ENCODE results near the gene CREB5.

CREB5 gene

DNA sequence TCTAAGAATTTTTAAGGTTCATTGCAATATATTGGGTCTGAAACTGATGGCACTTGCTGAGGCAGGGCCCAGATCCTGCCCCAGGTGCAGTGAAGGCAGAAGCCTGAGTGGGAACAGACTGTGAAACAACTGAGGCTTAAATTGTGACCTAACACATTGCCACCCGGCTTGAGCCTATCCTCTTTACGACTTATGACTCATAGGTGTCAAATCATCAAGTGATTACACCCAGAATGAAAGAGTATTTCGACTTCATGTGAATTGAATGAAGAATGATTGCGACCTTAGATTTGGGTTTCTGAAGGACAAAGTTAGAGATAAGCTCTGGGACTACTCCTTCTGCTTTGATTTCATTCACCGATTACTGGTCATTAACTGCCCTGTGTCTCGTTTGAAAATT, 200.9 kb downstream of the CREB5 start:
- DNase-seq (ENCODE audit: low read depth): no peak

GRCh38 chr7:28615091-28615490, 202.8 kb downstream of the CREB5 start:
- no peak for DNase-seq (ENCODE audit: low read depth)

DNA sequence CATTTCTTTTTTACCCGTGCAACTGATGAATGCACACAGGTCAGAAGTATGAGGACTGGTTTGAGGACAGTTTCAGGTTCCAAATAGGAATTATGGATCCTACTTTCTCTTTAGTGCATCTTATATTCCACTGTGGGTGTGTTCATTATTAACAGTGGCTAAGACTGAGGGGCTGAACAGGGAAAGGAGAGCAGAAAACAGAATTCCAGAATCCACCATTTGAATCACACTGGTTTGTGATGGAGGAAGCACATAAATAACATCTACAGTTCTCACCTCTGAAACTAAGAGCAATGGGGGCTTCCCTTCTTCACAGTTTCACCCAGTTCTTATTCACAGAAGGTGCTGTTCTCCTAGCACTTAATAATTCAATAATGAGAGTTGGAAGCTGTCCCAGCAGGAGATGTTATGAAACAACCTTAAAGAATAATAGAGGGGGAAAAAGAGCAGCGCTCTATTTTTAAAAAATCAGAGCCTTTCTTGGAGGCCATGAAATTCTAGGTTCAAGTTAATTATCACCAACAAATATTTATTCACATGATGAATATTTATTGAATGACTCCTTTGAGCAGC, 205.1 kb downstream of the CREB5 start:
- no peak for DNase-seq (ENCODE audit: low read depth)

DNA sequence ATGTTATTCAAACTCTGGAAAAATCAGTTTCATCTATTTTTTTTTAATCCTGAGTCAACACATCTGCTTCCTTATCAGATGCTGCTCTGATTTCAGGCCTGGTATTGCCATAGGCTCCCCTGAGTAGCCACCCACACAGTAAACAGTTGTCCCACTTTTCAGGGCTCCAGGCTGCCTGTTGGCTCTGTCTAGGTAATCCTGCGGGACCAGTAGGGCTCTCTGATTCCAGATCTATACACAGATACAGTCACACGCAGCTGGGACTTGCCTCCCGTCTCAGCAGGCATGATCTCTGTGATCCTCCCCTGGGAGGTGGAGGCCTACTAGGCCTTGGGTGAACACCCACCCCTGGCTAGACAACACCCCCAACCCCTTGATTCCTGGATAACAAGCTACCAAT, 206.1 kb downstream of the CREB5 start:
- no peak for DNase-seq (ENCODE audit: low read depth)

DNA sequence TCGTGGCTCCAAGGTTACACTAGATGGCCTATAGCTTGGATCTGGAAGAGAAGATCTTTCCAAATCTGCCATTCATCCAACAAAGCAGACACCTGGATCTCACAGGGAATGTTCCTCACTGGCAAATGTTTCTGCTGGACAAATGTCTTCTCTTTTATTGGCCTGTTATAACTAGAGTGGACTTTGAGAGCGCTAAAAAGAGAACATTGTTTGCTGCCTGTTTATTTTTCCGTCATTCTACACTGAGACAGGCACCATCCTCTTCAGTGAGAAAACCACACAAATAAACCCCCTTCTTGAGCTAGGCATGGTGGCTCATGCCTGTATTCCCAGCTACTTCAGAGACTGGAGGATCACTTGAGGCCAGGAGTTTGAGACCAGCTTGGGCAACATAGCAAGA, 206.9 kb downstream of the CREB5 start:
- DNase-seq (ENCODE audit: low read depth): no peak

DNA sequence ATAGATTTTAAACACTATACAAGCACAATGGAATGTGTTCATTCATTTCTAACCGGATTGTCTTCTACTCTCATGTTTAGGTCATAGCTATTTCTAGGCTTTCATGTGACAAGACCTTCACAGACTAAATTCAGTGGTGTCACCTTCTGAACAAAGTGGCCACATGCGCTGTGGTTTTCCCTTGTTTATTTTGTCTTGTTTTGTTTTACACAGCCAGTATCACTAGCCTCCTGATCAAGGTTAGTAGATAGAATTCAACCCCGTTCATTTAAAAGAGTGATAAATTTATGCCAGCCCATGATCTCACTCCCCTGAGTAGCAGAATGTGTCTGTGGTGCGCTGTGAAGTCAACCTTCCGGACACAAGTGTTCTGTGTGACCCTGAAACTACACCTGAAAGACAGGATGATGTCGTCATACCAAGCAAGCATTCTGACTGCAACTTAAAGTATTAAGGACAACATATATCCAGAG, 209.1 kb downstream of the CREB5 start:
- DNase-seq (ENCODE audit: low read depth): no peak

DNA sequence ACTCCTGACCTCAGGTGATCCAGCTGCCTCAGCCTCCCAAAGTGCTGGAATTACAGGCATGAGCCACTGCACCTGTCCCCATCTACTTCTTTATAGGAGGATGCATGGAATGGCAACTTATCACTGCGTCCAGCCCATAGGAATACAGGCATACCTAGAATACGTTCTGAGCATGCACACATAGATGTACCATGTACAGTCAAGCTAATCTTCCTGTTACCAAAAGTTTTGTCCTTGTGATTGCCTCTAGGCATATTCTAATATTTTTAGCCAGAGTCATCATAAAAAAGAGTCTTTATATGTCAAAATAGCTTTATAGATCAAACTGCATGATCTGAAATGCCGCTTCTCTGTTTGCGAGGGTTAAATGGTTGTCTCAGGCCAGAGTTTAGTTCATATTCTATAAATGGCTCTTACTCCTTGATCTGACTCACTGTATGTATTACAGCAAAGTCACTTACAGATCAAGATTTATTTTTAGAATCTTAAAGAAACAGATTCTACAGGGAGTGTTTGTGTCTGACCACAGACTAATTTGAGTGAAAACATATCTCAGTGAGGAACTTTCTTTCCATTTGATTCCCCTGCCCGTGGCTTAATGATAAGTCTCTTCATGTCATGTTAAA, 210.9 kb downstream of the CREB5 start:
- peak; percentile 28 for DNase-seq (ENCODE audit: low read depth)

- DNase-seq (ENCODE audit: low read depth): no peak
These were observed 211.5 kb downstream of the CREB5 start for GRCh38 chr7:28623863-28624262.

- DNase-seq (ENCODE audit: low read depth): no peak
These were observed 213.1 kb downstream of the CREB5 start for GRCh38 chr7:28625432-28625831.

- no peak for DNase-seq (ENCODE audit: low read depth)
These were observed 213.9 kb downstream of the CREB5 start for GRCh38 chr7:28626221-28626620.

- no peak for DNase-seq (ENCODE audit: low read depth)
These were observed 214.4 kb downstream of the CREB5 start for GRCh38 chr7:28626624-28627262.

- no peak for DNase-seq (ENCODE audit: low read depth)
These were observed 214.9 kb downstream of the CREB5 start for GRCh38 chr7:28627263-28627653.

DNA sequence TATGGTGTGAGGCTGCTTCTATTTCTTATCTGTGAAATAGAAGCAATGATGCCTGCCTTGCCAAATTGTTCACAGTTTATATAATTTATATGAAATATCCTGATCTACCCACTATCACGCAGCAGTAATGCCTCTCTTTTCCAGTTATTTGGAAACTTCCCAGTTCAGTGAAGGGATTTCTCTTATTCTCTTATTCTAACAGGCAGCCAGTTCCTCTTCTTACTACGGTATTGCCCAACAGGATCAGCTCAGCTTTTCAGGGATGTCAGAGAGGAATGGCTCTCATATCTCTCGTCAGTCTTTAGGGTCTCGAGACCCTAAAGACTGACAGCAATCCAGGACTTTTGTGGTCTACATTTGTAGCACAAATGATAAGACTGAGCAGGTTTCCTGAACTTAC, 215.6 kb downstream of the CREB5 start:
- no peak for DNase-seq (ENCODE audit: low read depth)

DNA sequence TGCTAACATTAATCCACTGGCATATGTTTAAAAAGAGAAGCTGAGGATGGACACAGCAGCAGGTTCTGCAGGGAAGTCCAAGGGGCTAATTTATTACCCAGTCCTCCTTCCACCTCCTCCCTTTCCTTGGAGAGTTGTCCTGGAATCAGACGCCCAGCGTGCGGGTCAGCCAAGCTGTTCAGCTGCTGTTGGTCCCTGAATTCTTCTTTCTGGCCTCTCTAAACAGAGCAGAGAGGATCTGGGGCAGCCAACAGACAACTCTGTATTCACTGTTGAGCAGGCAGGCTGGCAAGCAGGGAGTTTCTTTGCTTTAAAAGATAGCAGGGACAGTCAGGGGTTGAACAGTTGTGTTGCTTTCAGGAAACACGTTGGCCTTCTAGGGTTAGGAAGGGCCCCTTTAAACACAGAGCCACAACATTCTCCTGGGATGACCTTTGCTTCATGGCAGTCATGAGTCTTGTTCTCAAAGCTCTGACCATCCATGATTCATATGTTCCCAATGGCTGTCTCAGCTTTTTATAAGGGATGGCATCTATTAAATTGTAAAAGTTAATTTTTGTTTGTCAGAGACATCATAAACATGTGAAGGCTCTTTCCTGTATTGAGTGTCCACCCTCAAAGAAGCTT, 217.0 kb downstream of the CREB5 start:
- DNase-seq (ENCODE audit: low read depth): peak; percentile 13

- no peak for DNase-seq (ENCODE audit: low read depth)
These were observed 218.0 kb downstream of the CREB5 start for GRCh38 chr7:28630350-28630749.

- DNase-seq (ENCODE audit: low read depth): no peak
These were observed 219.7 kb downstream of the CREB5 start for GRCh38 chr7:28631995-28632394.

DNA sequence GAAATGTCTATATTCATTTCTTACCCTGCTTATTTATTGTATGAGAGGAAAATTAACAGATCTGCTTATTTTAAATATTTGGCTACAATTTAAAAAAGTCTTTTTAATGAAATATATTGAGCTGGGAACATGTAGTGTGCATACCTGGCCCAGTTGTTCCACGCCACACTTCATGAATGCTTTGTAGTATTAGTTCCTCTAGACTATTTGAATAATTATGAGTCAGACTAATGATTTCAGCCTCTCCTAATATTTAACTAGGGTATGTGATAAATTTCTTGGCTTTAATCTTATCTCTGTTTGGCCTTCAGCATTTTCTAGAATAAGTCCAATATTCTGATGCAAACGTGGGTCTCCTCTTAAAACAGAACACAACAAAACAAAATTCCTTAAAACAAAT, 226.6 kb downstream of the CREB5 start:
- DNase-seq (ENCODE audit: low read depth): no peak

GRCh38 chr7:28640001-28640400, 227.7 kb downstream of the CREB5 start:
- DNase-seq (ENCODE audit: low read depth): no peak

DNA sequence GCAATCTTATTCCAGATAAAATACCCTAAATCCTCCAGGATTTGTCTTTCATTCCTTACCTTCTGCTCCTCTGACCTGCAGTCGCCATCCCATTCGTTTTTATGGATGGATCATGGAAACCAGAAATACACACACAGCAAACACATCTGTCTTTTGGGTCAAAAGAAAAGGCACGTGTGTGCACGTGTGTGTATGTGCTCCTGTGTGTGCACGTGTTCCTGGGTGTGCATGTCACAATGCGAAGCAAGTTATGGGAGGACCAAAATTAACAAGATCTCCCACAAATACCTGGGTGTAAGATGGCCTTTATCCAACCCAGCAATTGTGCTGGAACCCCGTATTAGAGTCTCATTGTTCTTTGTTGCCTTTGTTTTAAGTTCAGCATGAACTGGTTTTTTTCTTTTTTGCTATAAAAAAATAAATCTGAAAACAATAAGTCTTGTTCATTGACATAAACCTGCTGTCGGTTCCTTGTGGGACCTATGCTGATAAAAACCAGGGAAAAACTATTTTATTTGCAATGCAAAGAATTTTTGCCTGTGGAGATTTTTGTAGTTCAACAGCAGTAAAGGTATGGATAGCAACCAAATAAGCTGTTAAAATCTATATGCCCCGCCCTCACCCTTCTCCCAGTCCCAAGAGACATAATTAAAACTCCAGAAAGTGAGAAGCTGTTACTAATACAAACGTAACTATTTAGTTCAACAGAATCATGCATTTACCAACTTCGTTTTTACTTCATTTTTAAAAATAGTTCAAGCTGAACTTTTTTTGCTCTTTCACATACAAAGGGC, 229.6 kb downstream of the CREB5 start:
- no peak for DNase-seq (ENCODE audit: low read depth)

DNA sequence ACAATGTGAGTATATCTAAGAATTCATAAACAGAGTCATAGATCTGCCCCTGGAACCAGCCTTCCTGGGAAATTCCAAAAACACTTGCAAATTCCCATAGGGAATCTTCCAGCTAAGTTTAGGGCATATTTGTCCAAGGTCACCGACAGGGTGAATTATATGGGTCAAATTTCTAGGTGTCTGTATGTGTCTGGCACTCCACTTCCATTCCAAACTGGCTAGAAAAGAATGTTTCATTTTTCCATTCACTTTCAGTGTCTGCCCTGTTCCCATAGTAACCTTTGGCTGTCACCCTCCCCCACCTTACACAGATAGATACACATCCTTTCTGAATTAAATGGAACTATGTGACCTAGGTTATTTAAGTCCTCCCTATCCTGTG, 230.9 kb downstream of the CREB5 start:
- no peak for DNase-seq (ENCODE audit: low read depth)

- no peak for DNase-seq (ENCODE audit: low read depth)
These were observed 231.4 kb downstream of the CREB5 start for GRCh38 chr7:28643584-28644340.

- DNase-seq (ENCODE audit: low read depth): no peak
These were observed 233.5 kb downstream of the CREB5 start for GRCh38 chr7:28645866-28646265.

Data from non-pigmented ciliary epithelial cell (primary cell).